ENCODE measurements around the gene ADCY7.

Gene ADCY7

DNA sequence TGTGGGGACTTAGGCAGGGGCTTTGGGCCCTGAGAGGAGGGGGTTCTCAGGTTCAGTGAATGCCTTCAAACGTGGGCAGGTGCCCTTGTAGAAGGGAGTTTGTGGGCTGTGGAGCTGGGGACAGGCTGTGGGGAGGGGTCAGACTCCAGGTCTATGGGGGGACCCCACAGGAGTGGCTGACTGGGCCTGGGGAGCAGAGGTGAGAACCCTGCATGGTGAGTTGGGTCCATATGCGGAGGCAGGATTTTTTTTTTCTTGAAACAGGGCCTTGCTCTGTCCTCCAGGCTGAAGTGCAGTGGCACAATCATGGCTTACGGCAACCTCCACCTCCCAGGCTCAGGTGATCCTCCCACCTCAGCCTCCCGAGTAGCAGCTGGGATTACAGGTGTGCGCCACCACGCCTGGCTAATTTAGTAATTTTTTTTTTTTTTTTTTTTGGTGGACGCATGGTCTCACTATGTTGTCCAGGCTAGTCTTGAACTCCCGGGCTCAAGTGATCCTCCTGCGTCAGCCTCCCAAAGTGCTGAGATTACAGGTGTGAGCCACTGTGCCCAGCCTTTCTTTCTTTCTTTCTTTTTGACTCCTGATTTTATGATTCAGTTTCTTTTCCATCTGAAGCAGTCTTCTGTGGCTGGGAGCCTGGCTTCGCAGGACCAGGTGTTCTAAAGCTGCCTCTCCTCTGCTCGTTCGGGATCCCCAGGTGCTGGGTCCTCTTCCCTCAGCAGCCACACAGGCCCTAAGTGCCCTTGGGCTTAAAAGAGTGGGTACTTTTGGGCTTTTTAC, 19.0 kb upstream of the ADCY7 start:
- H4K20me1 ChIP-seq: peaks cover 0 to 28% (median 0%) of the 10 kb centered on the region in 11 experiments; a peak in 7 of 22 replicates
- H3K4me2 ChIP-seq: peak overlapping the region; percentile 91 to 99 (median 95)
- peaks cover 23 to 78% (median 45%) of the 10 kb centered on the region in 10 experiments for H3K4me1 ChIP-seq
- H3K36me3 ChIP-seq: peaks cover 0 to 6% (median 0%) of the 10 kb centered on the region in 11 experiments; a peak in 1 of 22 replicates
- H3K9ac ChIP-seq: peak overlapping the region; percentile 70 to 86 (median 83); a peak in 18 of 22 replicates
- no peaks in the 10 kb centered on the region for H3K9me3 ChIP-seq (replicated peaks in 1 of 11)
- H3K27me3 ChIP-seq: no peaks in the 10 kb centered on the region; a peak in 3 of 22 replicates
- peak overlapping the region; percentile 67 to 91 (median 84); a peak in 18 of 20 replicates for H3K4me3 ChIP-seq
- no peak for TF ChIP-seq Cebpa-rat (IDR thresholded peaks at IDR 0.05)
- peak overlapping the region in 5 of 11 experiments; percentile 70 to 86 (median 78); a peak in 7 of 22 replicates for H3K27ac ChIP-seq

DNA sequence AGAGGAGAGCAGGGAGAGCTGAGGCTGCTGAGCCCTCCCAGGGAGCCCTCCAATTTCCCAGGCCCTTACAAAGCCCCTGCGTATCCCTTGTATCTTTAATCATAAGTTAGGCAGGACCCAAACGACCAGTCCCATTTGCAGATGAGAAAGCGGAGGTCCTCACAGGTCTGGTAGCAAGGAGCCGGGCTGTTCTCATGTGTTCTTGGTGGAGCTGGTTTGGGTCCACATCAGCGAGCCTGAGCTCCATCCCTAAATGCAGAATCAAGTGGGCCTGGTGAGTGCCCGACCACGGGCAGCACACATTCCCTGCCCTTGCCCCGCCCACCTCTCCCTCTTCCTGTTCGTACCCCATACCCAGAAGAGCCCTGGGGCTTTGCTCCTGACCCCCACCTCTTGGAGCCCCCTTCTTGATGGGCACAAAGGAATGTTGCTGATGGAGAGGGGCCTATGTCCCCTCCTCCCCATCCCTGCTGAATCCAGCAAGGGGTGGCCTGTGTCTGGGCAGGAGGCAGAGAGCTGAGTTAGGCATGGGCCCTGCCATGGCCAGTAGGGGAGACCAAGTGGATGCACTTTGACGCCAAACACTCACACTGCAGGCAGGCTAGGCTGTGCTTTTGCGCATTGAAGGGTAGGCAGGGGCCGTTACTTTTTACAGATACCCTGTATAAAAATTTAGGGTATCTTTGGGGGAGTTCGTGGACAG, 18.3 kb upstream of the ADCY7 start:
- Histone ChIP-seq H3K36me3 (peaks cover 0 to 6% (median 0%) of the 10 kb centered on the region in 11 experiments; a peak in 1 of 22 replicates), H3K9ac (0 out of 22 replicates have a peak overlapping the region, but pooled peaks of 1 of the 11 experiments have one; percentile 21), H3K27me3 (no peaks in the 10 kb centered on the region; a peak in 3 of 22 replicates), H3K4me1 (peaks cover 29 to 79% (median 51%) of the 10 kb centered on the region in 10 experiments), H4K20me1 (peaks cover 0 to 35% (median 0%) of the 10 kb centered on the region in 11 experiments; a peak in 7 of 22 replicates), H3K4me2 (peak overlapping the region in 7 of 11 experiments; percentile 1 to 99 (median 94); a peak in 13 of 22 replicates), H3K27ac (no peak overlapping the region), H3K4me3 (peak overlapping the region in 1 of 10 experiments; percentile 89; a peak in 3 of 20 replicates), H3K9me3 (replicated peaks in 1 of 11) (no peaks in the 10 kb centered on the region)
- no peak for TF ChIP-seq Cebpa-rat (IDR thresholded peaks at IDR 0.05)

DNA sequence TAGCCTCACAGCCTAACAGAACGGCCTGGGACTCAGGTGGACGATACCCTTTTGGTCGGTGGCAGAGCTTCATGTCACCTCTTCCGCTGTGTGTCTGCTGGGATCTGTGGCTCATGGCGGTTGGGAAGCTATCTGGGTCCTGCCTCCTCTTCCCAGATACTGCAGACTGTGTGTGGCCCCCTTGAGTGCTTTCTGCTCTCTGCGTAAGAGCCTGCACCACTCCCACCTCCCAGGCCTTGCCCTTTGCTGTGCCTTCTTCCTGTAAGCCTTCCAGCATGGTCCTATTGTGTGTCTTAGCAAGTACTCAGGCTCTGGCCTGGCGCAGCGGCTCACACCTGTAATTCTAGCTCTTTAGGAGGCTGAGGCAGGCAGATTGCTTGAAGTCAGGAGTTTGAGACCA, 17.5 kb upstream of the ADCY7 start:
- H3K4me1 ChIP-seq: peaks cover 37 to 87% (median 59%) of the 10 kb centered on the region in 10 experiments
- no peaks in the 10 kb centered on the region; a peak in 3 of 22 replicates for H3K27me3 ChIP-seq
- H3K27ac ChIP-seq: 0 out of 22 replicates have a peak overlapping the region, but pooled peaks of 1 of the 11 experiments have one; percentile 18
- H3K9ac ChIP-seq: no peak overlapping the region
- H4K20me1 ChIP-seq: peaks cover 0 to 43% (median 0%) of the 10 kb centered on the region in 11 experiments; a peak in 7 of 22 replicates
- no peak for TF ChIP-seq Cebpa-rat (IDR thresholded peaks at IDR 0.05)
- peaks cover 0 to 6% (median 0%) of the 10 kb centered on the region in 11 experiments; a peak in 1 of 22 replicates for H3K36me3 ChIP-seq
- H3K4me2 ChIP-seq: peak overlapping the region in 4 of 11 experiments; percentile 14 to 98 (median 70); a peak in 6 of 22 replicates
- H3K9me3 ChIP-seq (replicated peaks in 1 of 11): no peaks in the 10 kb centered on the region
- no peak overlapping the region for H3K4me3 ChIP-seq

DNA sequence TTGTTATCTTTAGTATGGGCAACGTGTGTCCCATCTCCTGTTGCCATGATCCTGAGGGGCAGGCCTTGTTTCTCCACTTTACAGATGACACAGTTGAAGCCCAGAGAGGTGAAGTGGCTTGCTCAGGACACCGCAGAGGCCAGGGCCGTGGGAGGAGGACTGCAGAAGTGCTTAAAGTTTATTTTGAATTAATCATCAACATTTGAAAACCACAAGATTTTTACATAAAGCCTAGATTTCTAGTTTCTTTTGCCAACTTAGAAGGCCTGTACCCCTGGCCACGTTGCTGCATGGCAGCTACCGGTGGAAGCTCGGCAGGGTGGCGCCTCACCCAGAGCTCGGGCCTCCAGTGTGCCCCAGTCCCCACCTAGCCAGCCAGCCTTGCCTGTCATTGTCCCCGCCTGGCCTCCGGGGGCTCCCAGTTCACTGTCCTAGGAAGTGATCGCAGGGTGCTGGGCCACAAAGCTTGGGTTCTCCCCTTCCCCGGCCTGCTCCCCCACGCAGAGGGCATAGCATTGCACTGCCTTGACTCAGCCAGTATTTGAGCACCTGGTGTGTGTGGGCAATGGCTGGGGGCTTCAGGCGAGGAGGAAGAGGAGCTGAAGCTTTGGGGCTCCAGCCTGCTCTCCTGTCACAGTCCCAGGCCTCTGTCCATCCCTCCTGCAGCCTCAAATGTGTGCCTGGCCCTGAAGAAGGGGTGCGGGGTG, 14.8 kb upstream of the ADCY7 start:
- Histone ChIP-seq H3K27me3 (no peaks in the 10 kb centered on the region; a peak in 3 of 22 replicates), H3K27ac (no peak overlapping the region), H3K36me3 (peaks cover 0 to 6% (median 0%) of the 10 kb centered on the region in 11 experiments; a peak in 1 of 22 replicates), H3K4me2 (peak overlapping the region; percentile 5 to 73 (median 26); a peak in 16 of 22 replicates), H3K4me1 (peaks cover 30 to 71% (median 54%) of the 10 kb centered on the region in 10 experiments), H3K4me3 (no peak overlapping the region), H4K20me1 (peaks cover 0 to 46% (median 0%) of the 10 kb centered on the region in 11 experiments; a peak in 7 of 22 replicates), H3K9me3 (replicated peaks in 1 of 11) (no peaks in the 10 kb centered on the region; a peak in 1 of 22 replicates), H3K9ac (peak overlapping the region in 2 of 11 experiments; percentile 10 to 39; a peak in 4 of 22 replicates)
- TF ChIP-seq Cebpa-rat (IDR thresholded peaks at IDR 0.05): no peak

DNA sequence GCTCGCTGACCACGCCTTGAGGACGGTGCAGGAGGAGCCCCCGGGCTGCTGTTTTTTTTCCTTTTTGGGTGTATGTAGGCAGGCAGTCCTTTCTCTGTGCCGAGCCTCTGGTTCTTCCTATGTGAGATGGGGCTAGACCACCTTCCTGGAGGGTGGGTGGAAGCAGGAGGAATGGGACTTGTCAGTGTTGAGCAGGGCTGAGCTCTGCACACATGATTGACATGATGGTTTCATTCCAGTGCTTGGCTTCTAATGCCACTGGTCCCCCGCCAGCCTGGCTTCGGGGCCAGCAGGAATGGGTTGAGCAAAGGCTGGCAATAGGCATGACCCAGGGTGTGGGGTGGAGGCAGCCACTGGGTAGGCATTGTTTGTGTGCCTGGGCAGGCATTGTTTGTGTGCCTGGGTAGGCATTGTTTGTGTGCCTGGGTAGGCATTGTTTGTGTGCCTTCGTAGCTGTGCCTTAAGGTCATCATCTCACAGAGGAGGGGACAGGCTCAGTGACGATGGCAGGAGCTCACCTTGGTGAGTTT, 14.2 kb upstream of the ADCY7 start:
- H3K4me2 ChIP-seq: peak overlapping the region; percentile 5 to 73 (median 26); a peak in 16 of 22 replicates

DNA sequence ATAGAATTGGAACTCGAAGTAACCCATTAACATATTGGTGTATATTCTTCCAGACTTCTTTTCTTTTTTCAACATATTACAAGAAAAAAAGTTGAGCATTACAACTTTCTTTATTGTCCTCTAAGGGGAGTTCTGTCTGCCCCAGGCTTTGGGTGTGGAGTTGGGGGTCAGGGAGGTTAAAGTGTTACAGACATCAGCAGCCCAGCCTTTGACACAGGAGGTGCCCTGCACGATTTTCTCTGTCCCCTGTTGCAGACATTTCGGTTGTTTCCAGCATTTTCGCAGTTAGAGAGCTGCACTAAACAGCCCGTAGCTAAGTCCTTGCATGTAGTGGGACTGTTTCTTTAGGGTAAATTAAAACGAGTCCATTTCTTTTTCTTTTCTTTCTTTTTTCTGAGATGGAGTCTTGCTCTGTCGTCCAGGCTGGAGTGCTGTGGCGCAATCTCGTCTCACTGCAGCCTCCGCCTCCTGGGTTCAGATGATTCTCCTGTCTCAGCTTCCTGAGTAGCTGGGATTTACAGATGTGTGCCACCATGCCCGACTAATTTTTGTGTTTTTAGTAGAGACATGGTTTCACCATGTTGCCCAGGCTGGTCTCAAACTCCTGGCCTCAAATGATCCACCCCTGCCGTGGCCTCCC, 13.4 kb upstream of the ADCY7 start:
- Histone ChIP-seq H4K20me1 (peaks cover 0 to 46% (median 0%) of the 10 kb centered on the region in 11 experiments; a peak in 7 of 22 replicates), H3K36me3 (peaks cover 0 to 6% (median 0%) of the 10 kb centered on the region in 11 experiments; a peak in 1 of 22 replicates), H3K27me3 (no peaks in the 10 kb centered on the region), H3K27ac (peak overlapping the region in 5 of 11 experiments; percentile 7 to 50 (median 35); a peak in 6 of 22 replicates), H3K9me3 (replicated peaks in 1 of 11) (no peaks in the 10 kb centered on the region; a peak in 1 of 22 replicates), H3K9ac (peak overlapping the region in 2 of 11 experiments; percentile 26 to 31; a peak in 2 of 22 replicates), H3K4me2 (peak overlapping the region; percentile 21 to 73 (median 64); a peak in 20 of 22 replicates), H3K4me1 (peaks cover 26 to 61% (median 44%) of the 10 kb centered on the region in 10 experiments), H3K4me3 (no peak overlapping the region)
- peak in 2 of 11 experiments; percentile 30 to 55; a peak in 1 of 22 replicates for TF ChIP-seq Cebpa-rat (IDR thresholded peaks at IDR 0.05)

More for the DNA sequence above, 14.2 kb upstream of the ADCY7 start:
- H3K4me1 ChIP-seq: peaks cover 24 to 65% (median 48%) of the 10 kb centered on the region in 10 experiments
- H3K36me3 ChIP-seq: peaks cover 0 to 6% (median 0%) of the 10 kb centered on the region in 11 experiments; a peak in 1 of 22 replicates
- 0 out of 22 replicates have a peak overlapping the region, but pooled peaks of 1 of the 11 experiments have one; percentile 18 for H3K27ac ChIP-seq
- peak overlapping the region in 1 of 11 experiments; percentile 39; a peak in 2 of 22 replicates for H3K9ac ChIP-seq
- H3K4me3 ChIP-seq: no peak overlapping the region
- no peaks in the 10 kb centered on the region; a peak in 1 of 22 replicates for H3K9me3 ChIP-seq (replicated peaks in 1 of 11)
- no peaks in the 10 kb centered on the region for H3K27me3 ChIP-seq
- TF ChIP-seq Cebpa-rat (IDR thresholded peaks at IDR 0.05): no peak
- peaks cover 0 to 46% (median 0%) of the 10 kb centered on the region in 11 experiments; a peak in 7 of 22 replicates for H4K20me1 ChIP-seq

DNA sequence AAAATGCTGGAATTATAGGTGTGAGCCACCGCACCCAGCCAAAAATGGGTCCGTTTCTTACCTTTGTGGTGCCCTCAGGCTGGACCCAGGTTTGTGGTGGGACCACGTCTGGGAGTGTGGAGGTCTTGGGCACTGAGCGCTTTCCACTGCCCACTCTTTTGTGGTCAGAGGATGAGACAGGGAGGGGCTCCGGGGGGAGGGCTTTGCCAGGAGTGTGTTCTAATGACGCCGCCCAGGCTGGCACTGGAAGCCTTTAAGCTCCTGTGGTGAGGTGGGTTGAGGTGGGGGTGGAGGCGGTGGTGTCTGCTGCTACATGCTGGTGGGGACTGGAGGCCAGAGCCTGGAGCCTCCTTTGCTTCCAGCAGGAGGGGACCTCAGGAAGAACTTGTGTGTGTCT, 12.8 kb upstream of the ADCY7 start:
- Histone ChIP-seq H3K9me3 (replicated peaks in 1 of 11) (no peaks in the 10 kb centered on the region; a peak in 1 of 22 replicates), H3K27ac (peak overlapping the region in 7 of 11 experiments; percentile 8 to 50 (median 35); a peak in 10 of 22 replicates), H3K4me2 (peak overlapping the region; percentile 21 to 73 (median 64); a peak in 20 of 22 replicates), H3K4me3 (no peak overlapping the region), H3K36me3 (peaks cover 0 to 6% (median 0%) of the 10 kb centered on the region in 11 experiments; a peak in 1 of 22 replicates), H3K9ac (0 out of 22 replicates have a peak overlapping the region, but pooled peaks of 3 of the 11 experiments have one; percentile 15 to 31 (median 26)), H4K20me1 (peaks cover 0 to 41% (median 0%) of the 10 kb centered on the region in 11 experiments; a peak in 7 of 22 replicates), H3K4me1 (peaks cover 31 to 61% (median 47%) of the 10 kb centered on the region in 10 experiments), H3K27me3 (no peaks in the 10 kb centered on the region)
- no peak for TF ChIP-seq Cebpa-rat (IDR thresholded peaks at IDR 0.05)

All from BLaER1 treated with 17β-estradiol and CSF1 and Interleukin-3, amounts not matched to agents 10 nM and 100 nM (cell line).